Activated T-cell treated with anti-CD3 and anti-CD28 coated beads, Interleukin-2, amount 50 U/mL, for 4 hours (primary cell): ENCODE results near the gene MCOLN1. TPM values are rescaled to one million over a fixed set of nuclear protein-coding genes. Genes with fewer than 3 reads are reported as not detected.

Experiments used
- ATAC-seq, 2 donors: fragments of 200-7000 bp; cut with Tn5 transposase; one replicate each; pipeline ENCODE4 v1.10.0; 2021
- DNase-seq: peaks from one replicate; pipeline ENCODE4 v3.0.0-alpha.2; 2020
- H3K27me3 Mint-ChIP-seq: one replicate; pipeline ENCODE4 v1.8.0; 2021; ENCODE audit warnings: low read depth, mixed read lengths
- H3K36me3 Mint-ChIP-seq: one replicate; pipeline ENCODE4 v1.8.0; 2022; ENCODE audit warnings: mixed read lengths; ENCODE audit not compliant: insufficient read depth
- H3K4me1 Mint-ChIP-seq: one replicate; pipeline ENCODE4 v1.8.0; 2021; ENCODE audit warnings: low read depth, mixed read lengths
- H3K4me3 Mint-ChIP-seq: one replicate; pipeline ENCODE4 v1.8.0; 2021; ENCODE audit warnings: mild to moderate bottlenecking, moderate library complexity, mixed read lengths
- H3K9me3 Mint-ChIP-seq: one replicate; pipeline ENCODE4 v1.8.0; 2021; ENCODE audit warnings: mixed read lengths
- total RNA-seq, 3 donors: library from RNA; stranded (reverse); gene quantifications; one replicate each; pipeline ENCODE4 v1.2.1, GENCODE V29; 2021

Gene MCOLN1
- total RNA-seq, 3 donors from 2014 or later, result 20.5 to 27.4 (median 22.6) TPM

DNA sequence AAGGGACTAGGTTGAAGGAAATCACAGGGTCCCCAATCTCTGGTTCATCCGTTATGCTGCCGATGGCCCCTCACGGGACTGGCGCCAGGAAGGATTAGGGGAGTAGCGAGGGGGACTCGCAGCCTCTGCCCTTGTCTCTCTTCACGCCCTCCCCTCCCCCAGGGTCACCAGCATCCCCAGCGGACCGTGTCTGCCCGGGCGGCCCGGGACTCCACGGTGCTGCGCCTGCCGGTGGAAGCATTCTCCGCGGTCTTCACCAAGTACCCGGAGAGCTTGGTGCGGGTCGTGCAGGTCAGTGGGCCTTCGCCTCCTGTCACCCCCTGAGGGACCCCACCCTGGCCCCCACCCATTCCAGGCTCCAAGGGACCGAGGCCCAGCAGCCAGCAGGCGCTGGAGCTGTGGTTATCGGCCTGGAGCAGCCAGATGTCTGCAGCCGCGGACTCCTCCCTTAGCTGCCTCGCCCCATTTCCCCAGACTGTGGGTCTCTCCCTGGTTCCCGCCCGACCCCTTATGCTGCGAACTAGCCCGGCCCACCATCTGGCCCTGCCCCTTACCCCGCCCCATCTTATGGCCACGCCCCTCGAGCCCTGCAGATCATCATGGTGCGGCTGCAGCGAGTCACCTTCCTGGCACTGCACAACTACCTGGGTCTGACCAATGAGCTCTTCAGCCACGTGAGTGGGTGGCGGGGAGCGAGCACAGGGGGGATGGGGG lies 18.5 kb downstream of the MCOLN1 start:
- Mint-ChIP-seq H3K4me3 (no peak overlapping the region), H3K4me1 (peaks cover 17% of the 10 kb centered on the region), H3K9me3 (no peaks in the 10 kb centered on the region), H3K27me3 (no peaks in the 10 kb centered on the region), H3K36me3 (peaks cover 11% of the 10 kb centered on the region)
- peak; percentile 76 to 79 for ATAC-seq
- DNase-seq, result no peak

DNA sequence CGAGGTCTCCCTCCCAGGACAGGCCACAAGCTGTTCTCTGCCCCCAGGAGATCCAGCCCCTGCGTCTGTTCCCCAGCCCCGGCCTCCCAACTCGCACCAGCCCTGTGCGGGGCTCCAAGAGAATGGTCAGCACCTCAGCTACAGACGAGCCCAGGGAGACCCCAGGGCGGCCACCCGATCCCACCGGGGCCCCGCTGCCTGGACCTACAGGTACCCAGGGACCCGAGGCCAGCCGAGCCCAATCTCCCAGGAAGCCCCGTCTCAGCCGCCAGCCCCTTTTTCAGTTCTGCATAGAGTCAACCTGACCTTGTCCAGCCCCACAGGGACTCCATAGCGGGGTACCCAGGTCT lies 19.0 kb downstream of the MCOLN1 start:
- ATAC-seq, result no peak
- DNase-seq, result no peak
- peaks cover 15% of the 10 kb centered on the region for H3K4me1 Mint-ChIP-seq
- no peak overlapping the region for H3K4me3 Mint-ChIP-seq
- H3K36me3 Mint-ChIP-seq, result peaks cover 12% of the 10 kb centered on the region
- H3K27me3 Mint-ChIP-seq, result no peaks in the 10 kb centered on the region
- no peaks in the 10 kb centered on the region for H3K9me3 Mint-ChIP-seq

DNA sequence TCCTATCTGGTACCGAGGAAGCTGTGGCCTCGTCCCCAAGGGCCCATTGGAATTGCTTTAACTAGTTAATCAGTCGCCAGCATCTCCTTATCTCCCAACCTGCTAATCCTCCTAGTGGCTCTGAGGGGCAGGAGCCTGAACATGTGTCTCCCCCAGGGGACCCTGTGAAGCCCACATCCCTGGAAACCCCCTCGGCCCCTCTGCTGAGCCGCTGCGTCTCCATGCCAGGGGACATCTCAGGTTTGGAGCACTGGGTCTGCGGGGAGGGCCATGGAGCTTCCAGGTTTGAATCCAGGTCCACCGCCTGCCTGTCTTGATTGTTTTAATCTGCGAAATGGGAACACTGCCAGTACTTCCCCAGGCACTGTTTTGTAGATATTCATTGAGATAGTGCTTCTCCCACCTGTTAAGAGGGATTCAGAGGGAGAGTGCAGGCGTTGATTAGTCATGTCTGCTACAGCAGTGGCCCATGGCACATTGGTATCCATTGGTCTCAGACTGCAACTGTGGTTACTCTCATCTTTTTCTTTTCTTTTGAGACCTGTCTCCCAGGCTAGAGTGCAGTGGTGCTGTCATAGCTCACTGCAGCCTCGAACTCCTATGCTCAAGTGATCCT lies 19.5 kb downstream of the MCOLN1 start:
- Mint-ChIP-seq H3K36me3 (peaks cover 12% of the 10 kb centered on the region), H3K4me1 (peaks cover 12% of the 10 kb centered on the region), H3K9me3 (no peaks in the 10 kb centered on the region), H3K4me3 (no peak overlapping the region), H3K27me3 (no peaks in the 10 kb centered on the region)
- DNase-seq (no peak), ATAC-seq (no peak)

- no peak overlapping the region for H3K4me3 Mint-ChIP-seq
- no peaks in the 10 kb centered on the region for H3K9me3 Mint-ChIP-seq
- H3K36me3 Mint-ChIP-seq, result peaks cover 12% of the 10 kb centered on the region
- DNase-seq, result no peak
- ATAC-seq, result no peak
- peaks cover 9% of the 10 kb centered on the region for H3K4me1 Mint-ChIP-seq
- no peaks in the 10 kb centered on the region for H3K27me3 Mint-ChIP-seq
These were observed 20.3 kb downstream of the MCOLN1 start for GRCh38 chr19:7542556-7543348.

GRCh38 chr19:7544626-7545025 lies 22.2 kb downstream of the MCOLN1 start:
- no peak for DNase-seq
- no peak for ATAC-seq
- Mint-ChIP-seq H3K4me3 (no peak overlapping the region), H3K9me3 (no peaks in the 10 kb centered on the region), H3K4me1 (peaks cover 9% of the 10 kb centered on the region), H3K27me3 (no peaks in the 10 kb centered on the region), H3K36me3 (peaks cover 13% of the 10 kb centered on the region)

GRCh38 chr19:7545300-7545699 lies 22.9 kb downstream of the MCOLN1 start:
- no peaks in the 10 kb centered on the region for H3K9me3 Mint-ChIP-seq
- ATAC-seq (no peak), DNase-seq (no peak)
- H3K4me3 Mint-ChIP-seq, result no peak overlapping the region
- peaks cover 14% of the 10 kb centered on the region for H3K36me3 Mint-ChIP-seq
- H3K27me3 Mint-ChIP-seq, result no peaks in the 10 kb centered on the region
- peaks cover 9% of the 10 kb centered on the region for H3K4me1 Mint-ChIP-seq

- Mint-ChIP-seq H3K27me3 (no peaks in the 10 kb centered on the region), H3K36me3 (peaks cover 17% of the 10 kb centered on the region), H3K4me1 (peaks cover 9% of the 10 kb centered on the region), H3K4me3 (no peak overlapping the region), H3K9me3 (no peaks in the 10 kb centered on the region)
- DNase-seq (no peak), ATAC-seq (peak in 1 of 2 donors; percentile 44)
These were observed 23.5 kb downstream of the MCOLN1 start for GRCh38 chr19:7545904-7546303.

DNA sequence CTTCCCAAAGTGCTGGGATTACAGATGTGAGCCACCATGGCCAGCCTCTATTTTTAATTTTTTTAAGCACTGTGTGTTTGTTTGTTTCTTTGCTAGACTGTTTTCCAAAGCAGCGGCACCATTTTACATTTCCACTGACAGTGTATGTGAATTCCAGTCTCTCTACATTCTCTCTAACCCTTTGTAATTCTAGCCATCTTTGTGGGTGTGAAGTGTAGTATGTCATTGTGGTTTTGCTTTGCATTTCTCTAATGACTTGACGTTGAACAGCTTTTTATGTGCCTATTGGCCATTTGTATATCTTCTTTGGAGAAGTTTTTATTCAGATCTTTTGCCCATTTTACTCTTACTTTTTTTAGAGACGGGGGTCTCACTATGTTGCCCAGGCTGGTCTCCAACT lies 24.7 kb downstream of the MCOLN1 start:
- Mint-ChIP-seq H3K36me3 (peaks cover 20% of the 10 kb centered on the region), H3K9me3 (no peaks in the 10 kb centered on the region), H3K27me3 (no peaks in the 10 kb centered on the region), H3K4me1 (peaks cover 9% of the 10 kb centered on the region), H3K4me3 (no peak overlapping the region)
- DNase-seq, result no peak
- no peak for ATAC-seq

DNA sequence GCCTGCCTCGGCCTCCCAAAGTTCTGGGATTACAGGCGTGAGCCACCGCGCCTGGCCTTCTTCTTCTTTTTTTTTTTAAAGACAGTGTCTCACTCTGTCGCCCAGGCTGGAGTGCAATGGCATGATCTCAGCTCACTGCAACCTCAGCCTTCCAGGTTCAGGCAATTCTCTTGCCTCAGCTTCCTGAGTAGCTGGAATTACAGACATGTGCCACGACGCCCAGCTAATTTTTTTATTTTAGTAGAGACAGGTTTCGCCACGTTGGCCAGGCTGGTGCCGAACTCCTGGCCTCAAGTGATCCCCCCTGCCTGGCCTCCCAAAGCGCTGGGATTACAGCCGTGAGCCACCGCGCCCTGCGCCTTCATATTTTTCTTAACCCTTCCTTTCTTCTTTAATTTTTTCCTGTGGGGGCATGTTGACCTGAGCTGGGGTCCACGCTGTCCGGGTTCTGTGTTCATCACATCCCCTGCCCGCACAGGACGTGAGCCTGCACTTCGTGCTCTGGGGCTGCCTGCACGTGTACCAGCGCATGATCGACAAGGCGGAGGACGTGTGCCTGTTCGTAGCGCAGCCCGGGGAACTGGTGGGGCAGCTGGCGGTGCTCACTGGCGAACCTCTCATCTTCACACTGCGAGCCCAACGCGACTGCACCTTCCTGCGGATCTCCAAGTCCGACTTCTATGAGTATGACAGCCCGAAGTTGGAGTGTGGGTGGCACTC lies 27.2 kb downstream of the MCOLN1 start:
- Mint-ChIP-seq H3K36me3 (peaks cover 22% of the 10 kb centered on the region), H3K4me1 (peaks cover 3% of the 10 kb centered on the region), H3K4me3 (no peak overlapping the region), H3K27me3 (no peaks in the 10 kb centered on the region), H3K9me3 (no peaks in the 10 kb centered on the region)
- DNase-seq (no peak), ATAC-seq (no peak)

- no peak for DNase-seq
- Mint-ChIP-seq H3K27me3 (no peaks in the 10 kb centered on the region), H3K4me3 (no peak overlapping the region), H3K4me1 (peaks cover 3% of the 10 kb centered on the region), H3K9me3 (no peaks in the 10 kb centered on the region), H3K36me3 (peaks cover 22% of the 10 kb centered on the region)
- no peak for ATAC-seq
These were observed 27.8 kb downstream of the MCOLN1 start for GRCh38 chr19:7550169-7550770.

DNA sequence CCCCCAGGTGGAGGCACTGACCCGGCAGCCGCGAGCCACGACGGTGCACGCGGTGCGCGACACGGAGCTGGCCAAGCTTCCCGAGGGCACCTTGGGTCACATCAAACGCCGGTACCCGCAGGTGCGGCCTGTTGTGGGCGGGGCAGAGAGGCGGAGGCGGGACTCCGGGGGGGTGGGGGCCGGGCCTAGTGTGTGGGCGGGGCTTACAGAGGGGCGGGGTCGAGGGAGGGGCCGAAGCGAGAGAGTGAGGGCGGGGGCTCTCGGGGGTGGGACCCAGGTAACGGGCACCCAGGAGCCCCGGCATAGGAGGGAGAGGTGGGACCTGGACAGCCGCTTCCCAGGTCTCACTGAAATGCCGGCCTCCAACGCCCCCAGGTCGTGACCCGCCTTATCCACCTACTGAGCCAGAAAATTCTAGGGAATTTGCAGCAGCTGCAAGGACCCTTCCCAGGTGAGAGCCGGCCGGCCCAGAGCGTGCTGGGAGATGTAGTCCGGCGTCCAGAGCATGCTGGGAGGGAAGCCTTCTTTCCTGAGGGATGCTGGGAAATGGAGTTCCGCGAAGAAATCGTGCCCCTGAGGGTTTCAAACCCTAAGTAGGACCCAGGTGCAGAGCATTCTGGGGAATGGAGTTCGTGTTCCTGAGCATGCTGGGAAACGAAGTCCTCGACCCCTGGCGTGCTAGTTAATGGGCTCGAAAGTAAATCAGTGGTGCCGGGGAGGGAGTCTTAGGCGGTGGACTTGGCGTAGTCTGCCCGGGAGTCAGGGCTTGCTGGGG lies 28.8 kb downstream of the MCOLN1 start:
- Mint-ChIP-seq H3K4me3 (no peak overlapping the region), H3K36me3 (peaks cover 20% of the 10 kb centered on the region), H3K27me3 (no peaks in the 10 kb centered on the region), H3K4me1 (no peaks in the 10 kb centered on the region), H3K9me3 (no peaks in the 10 kb centered on the region)
- DNase-seq (no peak), ATAC-seq (peak; percentile 77 to 80)

GRCh38 chr19:7552781-7553180 lies 30.4 kb downstream of the MCOLN1 start:
- Mint-ChIP-seq H3K4me1 (no peaks in the 10 kb centered on the region), H3K4me3 (no peak overlapping the region), H3K27me3 (no peaks in the 10 kb centered on the region), H3K36me3 (peaks cover 24% of the 10 kb centered on the region), H3K9me3 (no peaks in the 10 kb centered on the region)
- no peak for ATAC-seq
- DNase-seq, result no peak

- no peaks in the 10 kb centered on the region for H3K27me3 Mint-ChIP-seq
- no peaks in the 10 kb centered on the region for H3K4me1 Mint-ChIP-seq
- ATAC-seq (no peak), DNase-seq (no peak)
- peaks cover 35% of the 10 kb centered on the region for H3K36me3 Mint-ChIP-seq
- H3K4me3 Mint-ChIP-seq, result no peak overlapping the region
- no peaks in the 10 kb centered on the region for H3K9me3 Mint-ChIP-seq
These were observed 32.1 kb downstream of the MCOLN1 start for GRCh38 chr19:7554565-7554964.
